Endodermal cell (in vitro differentiated cells): ENCODE results near the gene CTDSP1. TPM values are rescaled to one million over a fixed set of nuclear protein-coding genes. Genes with fewer than 3 reads are reported as not detected.

Experiments
- DNase-seq: peaks from one replicate; pipeline ENCODE4 v3.0.0-alpha.2; 2017
- H3K27ac ChIP-seq: 2 replicates; pipeline ENCODE4 v1.5.1; 2013; ENCODE audit warnings: mild to moderate bottlenecking, low read depth, low read length, moderate library complexity
- H3K27me3 ChIP-seq: 2 replicates; pipeline ENCODE4 v1.6.1; 2013; ENCODE audit warnings: mild to moderate bottlenecking, low read length, moderate library complexity; ENCODE audit not compliant: insufficient read depth, control insufficient read depth, poor library complexity, severe bottlenecking
- H3K36me3 ChIP-seq: 2 replicates; pipeline ENCODE4 v1.7.0; 2013; ENCODE audit warnings: mild to moderate bottlenecking, low read length, moderate library complexity; ENCODE audit not compliant: control insufficient read depth, insufficient read depth
- H3K4me1 ChIP-seq: one replicate; pipeline ENCODE4 v1.7.0; 2013; ENCODE audit warnings: low read length; ENCODE audit not compliant: control insufficient read depth, insufficient read depth
- H3K4me3 ChIP-seq: 2 replicates; pipeline ENCODE4 v1.5.1; 2013; ENCODE audit warnings: mild to moderate bottlenecking, low read length, moderate library complexity
- H3K9ac ChIP-seq: 2 replicates; pipeline ENCODE4 v1.6.1; 2013; ENCODE audit warnings: mild to moderate bottlenecking, low read length, moderate library complexity; ENCODE audit not compliant: poor library complexity, severe bottlenecking; ENCODE audit errors: extremely low read depth
- H3K9me3 ChIP-seq: 2 replicates; pipeline ENCODE4 v1.6.1; 2013; ENCODE audit warnings: mild to moderate bottlenecking, low read length, moderate library complexity; ENCODE audit not compliant: control insufficient read depth
- H3K27ac Mint-ChIP-seq: 2 replicates; pipeline ENCODE4 v1.8.0; 2020; ENCODE audit warnings: mixed read lengths
- H3K27me3 Mint-ChIP-seq: 2 replicates; pipeline ENCODE4 v1.8.0; 2021; ENCODE audit warnings: mild to moderate bottlenecking, mixed read lengths; ENCODE audit not compliant: insufficient read depth
- H3K36me3 Mint-ChIP-seq: 2 replicates; pipeline ENCODE4 v1.8.0; 2020; ENCODE audit warnings: low read depth, mixed read lengths
- H3K4me1 Mint-ChIP-seq: 2 replicates; pipeline ENCODE4 v1.8.0; 2020; ENCODE audit warnings: mixed read lengths
- H3K4me3 Mint-ChIP-seq: 2 replicates; pipeline ENCODE4 v1.8.0; 2020; ENCODE audit warnings: mild to moderate bottlenecking, moderate library complexity, mixed read lengths
- H3K9me3 Mint-ChIP-seq: 2 replicates; pipeline ENCODE4 v1.8.0; 2020; ENCODE audit warnings: mild to moderate bottlenecking, mixed read lengths
- WGBS, 2 experiments: methylation state at CpG; one replicate each; pipeline versions ENCODE4 v1.1.5 to v1.1.7; 2013; ENCODE audit warnings: missing lambda C conversion rate in 2 of 2, mixed read lengths in 1 of 2; ENCODE audit not compliant: insufficient coverage in 1 of 2, insufficient read length in 1 of 2; 5-methylcytosine and 5-hydroxymethylcytosine counted together
- total RNA-seq, 2 donors: library from RNA; stranded (reverse); fragmentation: NEBNext Ultra II Directional in 1 of 2; extraction: Animal tissue kit (Norgen Biotek cat#: 25700) in 1 of 2; gene quantifications; 2 replicates in 1 of 2; 3 replicates in 1 of 2; pipeline ENCODE4 v1.2.1, GENCODE V29; 2021
- TF ChIP-seq, protein P1 (sequence below): fragments of 200-600 bp; sonication (generic); conservative IDR thresholded peaks from 2 replicates; pipeline ENCODE4 v1.5.0; 2021; ENCODE audit warnings: antibody characterized with exemption, mild to moderate bottlenecking

CTDSP1 gene
- total RNA-seq, 2 donors from 2014 or later: 66.8 to 123 TPM

- H3K9me3 Mint-ChIP-seq: no peaks in the 10 kb centered on the region
Observed at GRCh38 chr2:218381916-218382366, 17.7 kb upstream of the CTDSP1 start, which contains the start of gene SLC11A1. Gene SLC11A1, plus strand, starts transcription at chr2:218382273. Its CDS starts 96 bp downstream, at chr2:218382369.

GRCh38 chr2:218382785-218383184 lies 16.9 kb upstream of the CTDSP1 start:
- peaks cover 46% of the 10 kb centered on the region for H3K27me3 Mint-ChIP-seq
- Histone ChIP-seq H3K9ac (no peak overlapping the region), H3K9me3 (no peaks in the 10 kb centered on the region), H3K27me3 (no peaks in the 10 kb centered on the region), H3K4me1 (no peaks in the 10 kb centered on the region), H3K4me3 (no peak overlapping the region), H3K27ac (no peak overlapping the region), H3K36me3 (no peaks in the 10 kb centered on the region)
- 85 to 93% methylated on average over 2 to 6 of the region's 6 CpGs for WGBS, 2 experiments
- H3K4me3 Mint-ChIP-seq: no peak overlapping the region
- no peak overlapping the region for H3K27ac Mint-ChIP-seq
- H3K4me1 Mint-ChIP-seq: peaks cover 1% of the 10 kb centered on the region
- no peak for DNase-seq
- TF ChIP-seq, protein P1, sequence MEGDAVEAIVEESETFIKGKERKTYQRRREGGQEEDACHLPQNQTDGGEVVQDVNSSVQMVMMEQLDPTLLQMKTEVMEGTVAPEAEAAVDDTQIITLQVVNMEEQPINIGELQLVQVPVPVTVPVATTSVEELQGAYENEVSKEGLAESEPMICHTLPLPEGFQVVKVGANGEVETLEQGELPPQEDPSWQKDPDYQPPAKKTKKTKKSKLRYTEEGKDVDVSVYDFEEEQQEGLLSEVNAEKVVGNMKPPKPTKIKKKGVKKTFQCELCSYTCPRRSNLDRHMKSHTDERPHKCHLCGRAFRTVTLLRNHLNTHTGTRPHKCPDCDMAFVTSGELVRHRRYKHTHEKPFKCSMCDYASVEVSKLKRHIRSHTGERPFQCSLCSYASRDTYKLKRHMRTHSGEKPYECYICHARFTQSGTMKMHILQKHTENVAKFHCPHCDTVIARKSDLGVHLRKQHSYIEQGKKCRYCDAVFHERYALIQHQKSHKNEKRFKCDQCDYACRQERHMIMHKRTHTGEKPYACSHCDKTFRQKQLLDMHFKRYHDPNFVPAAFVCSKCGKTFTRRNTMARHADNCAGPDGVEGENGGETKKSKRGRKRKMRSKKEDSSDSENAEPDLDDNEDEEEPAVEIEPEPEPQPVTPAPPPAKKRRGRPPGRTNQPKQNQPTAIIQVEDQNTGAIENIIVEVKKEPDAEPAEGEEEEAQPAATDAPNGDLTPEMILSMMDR: no peak
- H3K36me3 Mint-ChIP-seq: no peaks in the 10 kb centered on the region
- H3K9me3 Mint-ChIP-seq: no peaks in the 10 kb centered on the region

More at GRCh38 chr2:218381916-218382366, 17.7 kb upstream of the CTDSP1 start, which contains the start of gene SLC11A1:
- no peaks in the 10 kb centered on the region for H3K36me3 ChIP-seq
- no peak within 1 kb of the TSS for H3K9ac ChIP-seq
- H3K4me1 ChIP-seq: no peaks in the 10 kb centered on the region
- Mint-ChIP-seq H3K4me1 (no peaks in the 10 kb centered on the region), H3K36me3 (no peaks in the 10 kb centered on the region), H3K4me3 (no peak within 1 kb of the TSS), H3K27me3 (peaks cover 40% of the 10 kb centered on the region), H3K27ac (no peak within 1 kb of the TSS)
- no peak for DNase-seq
- TF ChIP-seq, protein P1: no peak
- no peak within 1 kb of the TSS for H3K4me3 ChIP-seq
- no peaks in the 10 kb centered on the region for H3K9me3 ChIP-seq
- no peaks in the 10 kb centered on the region for H3K27me3 ChIP-seq
- no peak within 1 kb of the TSS for H3K27ac ChIP-seq
- 91 to 93% methylated on average over 4 to 13 of the region's 13 CpGs for WGBS, 2 experiments

DNA sequence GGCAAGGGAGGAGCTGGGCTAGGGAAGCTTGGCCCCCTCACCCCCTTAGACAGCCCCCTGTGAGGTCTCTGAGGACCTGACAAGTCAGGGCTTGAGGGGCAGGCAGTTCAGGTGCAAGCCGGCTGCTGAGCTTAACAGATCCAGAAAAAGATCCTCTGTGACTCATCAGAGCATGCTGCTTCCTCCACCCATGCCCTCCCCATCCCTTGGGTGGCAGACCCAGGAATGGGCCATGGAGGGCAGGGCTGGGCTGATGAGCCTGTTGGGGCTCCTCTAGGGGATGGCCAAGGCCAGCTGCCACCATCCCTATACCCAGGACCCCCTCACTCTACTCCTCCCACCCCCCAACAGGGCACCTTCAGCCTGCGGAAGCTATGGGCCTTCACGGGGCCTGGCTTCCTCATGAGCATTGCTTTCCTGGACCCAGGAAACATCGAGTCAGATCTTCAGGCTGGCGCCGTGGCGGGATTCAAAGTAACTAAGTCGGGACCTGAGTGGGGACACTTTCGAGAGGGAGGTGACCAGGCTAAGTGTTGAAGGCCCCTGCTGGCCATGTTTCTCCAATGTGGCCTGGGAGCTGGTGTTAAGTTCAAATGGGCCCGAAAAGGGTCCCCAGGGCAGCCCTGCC lies 15.7 kb upstream of the CTDSP1 start:
- H3K4me3 ChIP-seq: no peak overlapping the region
- Mint-ChIP-seq H3K4me1 (peaks cover 1% of the 10 kb centered on the region), H3K27me3 (peaks cover 46% of the 10 kb centered on the region), H3K4me3 (no peak overlapping the region), H3K36me3 (no peaks in the 10 kb centered on the region), H3K27ac (no peak overlapping the region), H3K9me3 (no peaks in the 10 kb centered on the region)
- TF ChIP-seq, protein P1: no peak
- H3K27me3 ChIP-seq: no peaks in the 10 kb centered on the region
- no peaks in the 10 kb centered on the region for H3K9me3 ChIP-seq
- H3K36me3 ChIP-seq: no peaks in the 10 kb centered on the region
- DNase-seq: no peak
- no peak overlapping the region for H3K27ac ChIP-seq
- no peaks in the 10 kb centered on the region for H3K4me1 ChIP-seq
- 86 to 98% methylated on average over 6 to 10 of the region's 10 CpGs for WGBS, 2 experiments
- H3K9ac ChIP-seq: no peak overlapping the region
